HEK293 (cell line): ENCODE data around the gene RPP25L.
A peak's percentile ranks its signal among the peaks of the same experiment; 100 is the strongest.

Experiments
- CTCF ChIA-PET: fragments of 350-600 bp; formaldehyde crosslinking; extraction: SDS; loops from one replicate; lab custom pipeline; 2021; ENCODE audit warnings: antibody characterized with exemption; lab: Yijun Ruan, JAX
- POLR2A ChIA-PET: fragments of 300-600 bp; formaldehyde crosslinking; extraction: SDS; loops from one replicate; lab custom pipeline; 2020; ENCODE audit warnings: antibody characterized with exemption, inconsistent platforms; lab: Yijun Ruan, JAX
- H3K27ac ChIP-seq: fragments of 200-500 bp; sonication (Bioruptor generic); 2 replicates; pipeline ENCODE4 v1.5.1; 2014; ENCODE audit warnings: low read depth, low read length, control low read depth, inconsistent platforms; ENCODE audit errors: extremely low read depth
- H3K36me3 ChIP-seq, 2 experiments: fragments of 200-500 bp in 1 of 2; sonication (Bioruptor generic) in 1 of 2; 1 replicate in 1 of 2; 2 replicates in 1 of 2; pipeline ENCODE4 v1.5.1; 2014 to 2017; ENCODE audit warnings: inconsistent platforms in 2 of 2, low read length in 2 of 2; ENCODE audit not compliant: control insufficient read depth in 2 of 2, insufficient read depth in 1 of 2
- H3K4me1 ChIP-seq: fragments of 200-500 bp; sonication (Bioruptor generic); 2 replicates; pipeline ENCODE4 v1.5.1; 2014; ENCODE audit warnings: mild to moderate bottlenecking, low read length, inconsistent platforms; ENCODE audit not compliant: control insufficient read depth, insufficient read depth
- H3K4me3 ChIP-seq: 2 replicates; pipeline ENCODE4 v1.5.1; 2011; ENCODE audit warnings: low read depth, mild to moderate bottlenecking, control low read depth, low read length, moderate library complexity
- H3K9me3 ChIP-seq: fragments of 200-500 bp; sonication (Bioruptor generic); 2 replicates; pipeline ENCODE4 v1.5.1; 2014; ENCODE audit warnings: low read depth, low read length, inconsistent platforms; ENCODE audit not compliant: control insufficient read depth, insufficient read depth
- OVOL3 ChIP-seq: fragments of 450-650 bp; formaldehyde crosslinking; IDR thresholded peaks from 2 replicates; pipeline ENCODE4 v1.5.1; 2016; ENCODE audit warnings: missing biosample characterization, missing genetic modification characterization
- PRDM10 ChIP-seq: fragments of 450-650 bp; formaldehyde crosslinking; IDR thresholded peaks from 2 replicates; pipeline ENCODE4 v1.5.1; 2016; ENCODE audit warnings: missing biosample characterization, missing genetic modification characterization
- ZBTB8A ChIP-seq: fragments of 450-650 bp; formaldehyde crosslinking; IDR thresholded peaks from 2 replicates; pipeline ENCODE4 v1.5.1; 2016; ENCODE audit warnings: missing biosample characterization, missing genetic modification characterization
- ZFHX2 ChIP-seq: fragments of 450-650 bp; formaldehyde crosslinking; conservative IDR thresholded peaks from 2 replicates; pipeline ENCODE4 v1.5.1; 2016; ENCODE audit warnings: missing biosample characterization, missing genetic modification characterization
- ZNF266 ChIP-seq: fragments of 450-650 bp; formaldehyde crosslinking; IDR thresholded peaks from 2 replicates; pipeline ENCODE4 v1.5.1; 2016; ENCODE audit warnings: missing biosample characterization, missing genetic modification characterization, low read depth
- ZNF335 ChIP-seq: fragments of 450-650 bp; formaldehyde crosslinking; conservative IDR thresholded peaks from 2 replicates; pipeline ENCODE4 v1.5.1; 2016; ENCODE audit warnings: missing biosample characterization, missing genetic modification characterization
- ZNF354C ChIP-seq: fragments of 450-650 bp; formaldehyde crosslinking; IDR thresholded peaks from 2 replicates; pipeline ENCODE4 v1.5.1; 2016; ENCODE audit warnings: missing biosample characterization, missing genetic modification characterization, low read depth, borderline replicate concordance
- ZNF433 ChIP-seq: fragments of 450-650 bp; formaldehyde crosslinking; IDR thresholded peaks from 2 replicates; pipeline ENCODE4 v1.5.1; 2016; ENCODE audit warnings: missing biosample characterization, missing genetic modification characterization, low read depth
- ZNF518A ChIP-seq: fragments of 450-650 bp; formaldehyde crosslinking; conservative IDR thresholded peaks from 2 replicates; pipeline ENCODE4 v1.5.1; 2016; ENCODE audit warnings: low read depth, missing biosample characterization, missing genetic modification characterization
- ZNF596 ChIP-seq: fragments of 450-650 bp; IDR thresholded peaks from 2 replicates; pipeline ENCODE4 v1.5.0; 2018; ENCODE audit warnings: missing biosample characterization, mild to moderate bottlenecking, missing genetic modification characterization, moderate library complexity
- ZNF629 ChIP-seq: fragments of 450-650 bp; formaldehyde crosslinking; IDR thresholded peaks from 2 replicates; pipeline ENCODE4 v1.5.1; 2017; ENCODE audit warnings: missing biosample characterization, missing genetic modification characterization
- ZNF654 ChIP-seq: fragments of 450-650 bp; formaldehyde crosslinking; IDR thresholded peaks from 2 replicates; pipeline ENCODE4 v1.5.1; 2016; ENCODE audit warnings: low read depth, missing biosample characterization, missing genetic modification characterization
- ZNF777 ChIP-seq: fragments of 450-650 bp; formaldehyde crosslinking; IDR thresholded peaks from 2 replicates; pipeline ENCODE4 v1.5.1; 2017; ENCODE audit warnings: missing biosample characterization, missing genetic modification characterization, borderline replicate concordance
- ZXDB ChIP-seq: fragments of 450-650 bp; formaldehyde crosslinking; IDR thresholded peaks from 2 replicates; pipeline ENCODE4 v1.5.1; 2016; ENCODE audit warnings: missing biosample characterization, missing genetic modification characterization
- TF ChIP-seq, protein P1 (sequence below): fragments of 450-650 bp; formaldehyde crosslinking; IDR thresholded peaks from 2 replicates; pipeline ENCODE4 v1.5.1; 2016; ENCODE audit warnings: missing biosample characterization, missing genetic modification characterization

Gene RPP25L

GRCh38 chr9:34620061-34620994 lies 8.4 kb upstream of the RPP25L start, which contains the start of gene DCTN3 (continued):
- peak; percentile 89 for TF ChIP-seq ZNF518A (tag by site-specific recombination)
- TF ChIP-seq ZNF335 (tag by site-specific recombination), result peak; percentile 14; the same call in 1 of the 2 replicates
- peak; percentile 14; the same call in 1 of the 2 replicates for TF ChIP-seq ZXDB (tag by site-specific recombination)
- TF ChIP-seq ZNF629 (tag by site-specific recombination), result peak; percentile 95
- TF ChIP-seq ZNF654, result no peak
- TF ChIP-seq ZNF433 (tag by site-specific recombination), result no peak
- no peak for TF ChIP-seq ZNF777 (tag by site-specific recombination)
- no peak for TF ChIP-seq ZNF596 (tag by site-specific recombination)
- TF ChIP-seq, all 188 proteins: peak for 12

DNA sequence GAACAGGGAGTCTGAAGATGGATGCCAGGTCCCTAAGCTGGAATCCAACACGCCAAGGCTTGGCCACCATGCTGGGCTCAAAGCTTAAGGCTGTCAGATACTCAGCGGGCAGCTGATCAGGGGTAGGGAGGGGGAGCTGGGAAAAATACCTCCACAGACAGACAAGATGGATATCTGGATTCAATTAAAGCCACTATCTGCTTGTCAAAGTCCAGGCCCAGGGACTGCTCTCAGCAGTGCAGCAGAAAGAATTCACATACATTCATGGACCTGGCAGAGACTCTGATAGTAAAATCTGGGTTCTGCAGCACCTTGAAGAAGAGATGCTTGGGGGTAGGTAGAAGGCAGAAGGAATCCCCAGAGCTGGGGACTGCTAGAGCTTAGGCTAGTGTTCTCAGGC lies 3.2 kb upstream of the RPP25L start:
- no peak overlapping the region for H3K27ac ChIP-seq
- no peak for TF ChIP-seq PRDM10 (tag by site-specific recombination)
- no peak for TF ChIP-seq ZBTB8A (tag by site-specific recombination)
- TF ChIP-seq, protein P1, sequence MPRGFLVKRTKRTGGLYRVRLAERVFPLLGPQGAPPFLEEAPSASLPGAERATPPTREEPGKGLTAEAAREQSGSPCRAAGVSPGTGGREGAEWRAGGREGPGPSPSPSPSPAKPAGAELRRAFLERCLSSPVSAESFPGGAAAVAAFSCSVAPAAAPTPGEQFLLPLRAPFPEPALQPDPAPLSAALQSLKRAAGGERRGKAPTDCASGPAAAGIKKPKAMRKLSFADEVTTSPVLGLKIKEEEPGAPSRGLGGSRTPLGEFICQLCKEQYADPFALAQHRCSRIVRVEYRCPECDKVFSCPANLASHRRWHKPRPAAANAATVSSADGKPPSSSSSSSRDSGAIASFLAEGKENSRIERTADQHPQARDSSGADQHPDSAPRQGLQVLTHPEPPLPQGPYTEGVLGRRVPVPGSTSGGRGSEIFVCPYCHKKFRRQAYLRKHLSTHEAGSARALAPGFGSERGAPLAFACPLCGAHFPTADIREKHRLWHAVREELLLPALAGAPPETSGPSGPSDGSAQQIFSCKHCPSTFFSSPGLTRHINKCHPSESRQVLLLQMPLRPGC (tag by site-specific recombination), result no peak
- TF ChIP-seq OVOL3 (tag by site-specific recombination), result no peak
- no peak for TF ChIP-seq ZNF266 (tag by site-specific recombination)
- no peak for TF ChIP-seq ZFHX2 (tag by site-specific recombination)
- no peak for TF ChIP-seq ZNF354C
- TF ChIP-seq, all 188 proteins: peak for 0
- no peak overlapping the region for H3K4me3 ChIP-seq
- ChIA-PET POLR2A (interaction anchor here (0.6 to 1.3 kb wide), 4 partner anchors 19 to 281 kb away, joined by 3 to 7 read pairs (median 6); no protein-coding TSS in a partner anchor), CTCF (interaction anchor here (0.8 to 10.3 kb wide), 6 partner anchors 12 to 91 kb away, joined by 3 to 164 read pairs (median 7); partner anchors contain the start of genes ARID3C and SIGMAR1)
- H3K9me3 ChIP-seq, result no peaks in the 10 kb centered on the region
- no peaks in the 10 kb centered on the region for H3K4me1 ChIP-seq
- H3K36me3 ChIP-seq, result peaks cover 5 to 66% of the 10 kb centered on the region in 2 experiments; a peak in 2 of 3 replicates
